Stimulated activated CD8-positive, alpha-beta memory T cell treated with anti-CD3 and anti-CD28 coated beads, Interleukin-7, amount 100 ng/mL, for 4 hours (primary cell): Measurements from ENCODE around the gene FAM180B.
"Not testable (repeated sequence)": the region's sequence is repeated elsewhere in the genome, so short reads cannot be mapped to it uniquely, and the experiment has no call there.

Source experiments
- DNase-seq, 2 donors: peaks; one replicate each; pipeline ENCODE4 v3.0.0-alpha.2; 2020; ENCODE audit warnings: low read depth in 2 of 2

The FAM180B gene

GRCh38 chr11:47586098-47586855 is at the start of gene FAM180B:
TSS of gene FAM180B (plus strand) at chr11:47586678. CDS start at chr11:47586769, 91 bp downstream.
- no peak for DNase-seq

- no peak for DNase-seq
Measured at GRCh38 chr11:47536915-47537314, 49.6 kb upstream of the FAM180B start.

- no peak for DNase-seq
Measured at GRCh38 chr11:47538741-47539565, 47.5 kb upstream of the FAM180B start.

- no peak for DNase-seq
Measured at GRCh38 chr11:47539681-47540039, 46.8 kb upstream of the FAM180B start.

GRCh38 chr11:47541070-47541469 is 45.4 kb upstream of the FAM180B start:
- no peak for DNase-seq

GRCh38 chr11:47545298-47545697 is 41.2 kb upstream of the FAM180B start:
- DNase-seq: no peak

GRCh38 chr11:47546274-47546673 is 40.2 kb upstream of the FAM180B start:
- DNase-seq: not testable (repeated sequence)

GRCh38 chr11:47550288-47551047 is 36.0 kb upstream of the FAM180B start:
- DNase-seq: no peak

- no peak for DNase-seq
Measured at GRCh38 chr11:47551086-47551485, 35.4 kb upstream of the FAM180B start.

- peak in 1 of 2 donors; percentile 7 for DNase-seq
Measured at GRCh38 chr11:47552056-47552565, 34.4 kb upstream of the FAM180B start.

- peak; percentile 83 to 90 for DNase-seq
Measured at GRCh38 chr11:47552566-47553405, 33.7 kb upstream of the FAM180B start, which contains the start of gene CELF1. TSS of gene CELF1 (minus strand) at chr11:47553132. CDS start at chr11:47499523, 53,609 bp downstream.

- DNase-seq: no peak
Measured at GRCh38 chr11:47553406-47553743, 33.1 kb upstream of the FAM180B start.

- DNase-seq: not testable (repeated sequence)
Measured at GRCh38 chr11:47557004-47557403, 29.5 kb upstream of the FAM180B start.

GRCh38 chr11:47558695-47559094 is 27.8 kb upstream of the FAM180B start:
- no peak for DNase-seq

GRCh38 chr11:47560426-47560825 is 26.1 kb upstream of the FAM180B start:
- DNase-seq: no peak

- DNase-seq: not testable (repeated sequence)
Measured at GRCh38 chr11:47562393-47562792, 24.1 kb upstream of the FAM180B start.

GRCh38 chr11:47564366-47564765 is 22.1 kb upstream of the FAM180B start:
- not testable (repeated sequence) for DNase-seq

GRCh38 chr11:47564933-47565339 is 21.5 kb upstream of the FAM180B start:
- no peak for DNase-seq

GRCh38 chr11:47565340-47566148 is 20.9 kb upstream of the FAM180B start, which contains the start of gene PTPMT1:
TSS of gene PTPMT1 (plus strand) at chr11:47565599. CDS start at chr11:47565623, 24 bp downstream.
- DNase-seq: peak; percentile 26 to 55

GRCh38 chr11:47566149-47566698 is 20.3 kb upstream of the FAM180B start:
- no peak for DNase-seq
